HCT116 (cell line): ENCODE results near the gene ST7L.

ENCODE experiments used
- CTCF ChIP-seq, 3 experiments: fragments of 200-600 bp in 1 of 3; sonication (generic) in 1 of 3; IDR thresholded peaks in 2 of 3; conservative IDR thresholded peaks in 1 of 3; 2 replicates each; pipeline ENCODE4 v1.5.1; 2012 to 2017; ENCODE audit warnings: low read depth in 2 of 3, low read length in 2 of 3, antibody characterized with exemption in 1 of 3, borderline replicate concordance in 1 of 3, control low read depth in 1 of 3, mild to moderate bottlenecking in 1 of 3, mixed read lengths in 1 of 3, mixed run types in 1 of 3, moderate library complexity in 1 of 3; ENCODE audit not compliant: insufficient read depth in 1 of 3
- FOSL1 ChIP-seq: IDR thresholded peaks from 2 replicates; pipeline ENCODE4 v1.6.1; 2012; ENCODE audit warnings: low read depth
- JUND ChIP-seq: IDR thresholded peaks from 2 replicates; pipeline ENCODE4 v1.6.1; 2012
- RAD21 ChIP-seq: IDR thresholded peaks from 2 replicates; pipeline ENCODE4 v1.6.1; 2012; ENCODE audit warnings: low read depth, mild to moderate bottlenecking

DNA sequence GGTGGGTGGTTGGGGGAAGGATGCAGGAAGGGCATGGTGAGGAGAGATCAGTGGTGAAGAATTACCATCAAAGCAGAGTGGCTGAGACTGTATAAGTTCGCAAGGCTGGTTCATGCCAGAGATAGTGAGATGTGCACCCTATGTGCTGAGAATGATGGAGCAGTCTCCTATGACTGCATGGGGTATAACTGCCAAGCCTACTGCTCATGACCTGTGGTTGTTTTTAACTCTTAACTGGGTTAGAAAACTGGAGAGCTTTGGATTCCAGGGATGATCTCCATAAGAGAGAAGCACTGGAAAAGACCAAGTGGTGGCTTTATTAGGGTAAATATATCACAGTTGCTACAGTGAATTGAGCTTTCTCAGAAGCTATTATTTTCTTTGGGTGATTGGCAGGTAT lies 94.0 kb downstream of the ST7L start:
- TF ChIP-seq CTCF (IDR thresholded peaks at IDR 0.05 in 2 of 3, conservative IDR thresholded peaks at IDR 0.05 in 1 of 3; ENCODE audit: borderline replicate concordance in 1 of 3, insufficient read depth in 1 of 3, low read depth in 2 of 3, low read length in 2 of 3) = no peak
- no peak for TF ChIP-seq RAD21
- TF ChIP-seq JUND = no peak
- TF ChIP-seq FOSL1 = no peak
